Measurements from ENCODE around the gene RUNX2.

- TF ChIP-seq CTCF (conservative IDR thresholded peaks at IDR 0.05; ENCODE audit: low read depth, low read length) (no peak), EZH2 (IDR thresholded peaks at IDR 0.05; ENCODE audit: low read length, unreplicated experiment) (no peak)
Observed at GRCh38 chr6:45568626-45569025, 240.5 kb downstream of the RUNX2 start.

All from PC-3 (cell line).